ENCODE measurements around the gene EXT2.

The EXT2 gene

DNA sequence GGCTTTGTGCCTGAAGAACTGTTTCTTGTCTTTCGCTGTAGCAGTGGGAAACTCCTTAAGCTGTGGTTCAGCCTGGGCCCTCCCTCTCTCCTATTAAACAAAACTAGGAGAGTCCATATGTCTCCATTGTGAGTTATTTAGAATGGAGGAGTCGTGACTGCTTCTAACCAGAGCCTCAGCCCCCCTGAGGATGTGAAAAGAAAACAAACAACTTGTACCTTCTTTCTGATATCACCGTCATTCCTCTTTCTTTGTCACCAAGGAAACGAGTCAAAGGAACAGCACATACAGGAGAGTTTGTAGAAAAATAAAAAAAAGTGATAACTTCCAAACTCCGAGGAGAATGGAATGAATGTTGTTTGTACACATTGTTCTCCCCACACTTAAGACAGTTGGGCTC lies 11.6 kb upstream of the EXT2 start:
- no peak overlapping the region for H3K27ac ChIP-seq
- DNase-seq (ENCODE audit: low read depth, low spot score): no peak

DNA sequence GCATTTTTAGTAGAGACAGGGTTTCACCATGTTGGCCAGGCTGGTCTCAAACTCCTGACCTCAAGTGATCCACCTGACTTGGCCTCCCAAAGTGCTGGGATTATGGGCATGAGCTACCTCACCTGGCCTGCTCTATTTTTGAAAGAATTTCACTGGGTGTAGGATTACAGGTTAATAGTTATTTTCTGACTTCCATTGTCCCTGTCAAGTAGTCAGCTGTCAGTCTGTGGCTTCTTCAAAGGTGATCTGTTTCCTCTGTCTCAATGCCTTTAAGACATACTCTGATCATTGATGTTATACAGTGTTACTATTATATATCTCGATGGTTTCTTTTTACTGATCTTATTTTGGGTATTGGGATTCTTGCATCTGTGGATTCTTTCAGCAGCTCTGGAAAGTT lies 10.1 kb upstream of the EXT2 start:
- no peak overlapping the region for H3K27ac ChIP-seq
- DNase-seq (ENCODE audit: low read depth, low spot score): no peak

DNA sequence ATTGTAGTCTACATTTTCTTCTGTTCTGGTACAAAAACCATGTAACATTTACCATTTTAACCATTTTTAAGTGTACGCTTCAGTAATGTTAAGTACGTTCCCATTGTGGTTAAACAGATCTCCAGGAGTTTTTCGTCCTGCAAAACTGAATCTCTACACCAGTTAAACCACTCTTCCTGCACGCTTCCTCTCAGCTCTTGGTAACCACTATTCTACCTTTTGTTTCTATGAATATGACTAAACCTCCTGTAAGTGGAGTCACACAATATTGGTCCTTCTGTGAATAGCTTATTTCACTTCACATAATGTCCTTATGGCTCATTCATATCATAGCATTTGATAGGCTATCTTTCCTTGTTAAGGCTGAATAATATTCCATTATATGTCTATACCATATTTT lies 7.1 kb upstream of the EXT2 start:
- no peak for DNase-seq (ENCODE audit: low read depth, low spot score)
- no peak overlapping the region for H3K27ac ChIP-seq

DNA sequence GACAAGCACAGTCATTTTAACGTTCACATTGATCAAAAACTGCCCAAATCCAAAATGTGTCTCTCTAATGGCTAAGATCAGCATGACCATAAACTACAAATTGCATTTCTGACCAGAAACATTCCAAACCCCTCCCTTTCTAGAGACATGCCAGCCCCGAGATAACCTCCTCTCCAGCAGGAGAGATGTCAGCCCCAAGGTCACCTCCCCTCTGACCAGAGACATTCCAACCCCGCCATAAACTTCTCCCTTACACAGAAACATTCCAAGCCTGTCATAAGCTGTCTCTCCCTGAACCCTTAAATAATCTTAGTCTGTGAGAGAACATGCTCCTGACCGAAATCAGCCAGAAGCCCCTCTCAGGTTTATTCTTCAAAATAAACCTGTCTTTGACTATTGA lies 6.6 kb upstream of the EXT2 start:
- no peak overlapping the region for H3K27ac ChIP-seq
- no peak for DNase-seq (ENCODE audit: low read depth, low spot score)

DNA sequence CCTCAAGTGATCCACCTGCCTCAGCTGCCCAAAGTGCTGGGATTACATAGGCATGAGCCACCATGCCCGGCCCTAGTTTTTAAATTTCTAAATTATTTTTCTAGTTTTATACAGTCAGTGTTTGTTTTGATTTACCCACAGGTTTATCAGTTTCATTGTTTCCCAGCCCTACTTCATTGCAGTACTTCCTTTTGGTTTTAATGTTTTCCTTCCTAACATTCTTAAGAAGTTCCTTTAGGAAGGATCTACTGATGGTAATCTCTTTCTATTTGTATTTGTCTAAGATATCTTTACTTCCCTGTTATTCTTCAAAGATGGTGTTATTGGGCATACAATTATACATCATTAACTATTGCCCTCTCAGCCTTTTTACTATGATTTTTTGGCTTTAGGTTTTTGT lies 4.9 kb upstream of the EXT2 start:
- H3K27ac ChIP-seq: no peak overlapping the region
- DNase-seq (ENCODE audit: low read depth, low spot score): no peak

DNA sequence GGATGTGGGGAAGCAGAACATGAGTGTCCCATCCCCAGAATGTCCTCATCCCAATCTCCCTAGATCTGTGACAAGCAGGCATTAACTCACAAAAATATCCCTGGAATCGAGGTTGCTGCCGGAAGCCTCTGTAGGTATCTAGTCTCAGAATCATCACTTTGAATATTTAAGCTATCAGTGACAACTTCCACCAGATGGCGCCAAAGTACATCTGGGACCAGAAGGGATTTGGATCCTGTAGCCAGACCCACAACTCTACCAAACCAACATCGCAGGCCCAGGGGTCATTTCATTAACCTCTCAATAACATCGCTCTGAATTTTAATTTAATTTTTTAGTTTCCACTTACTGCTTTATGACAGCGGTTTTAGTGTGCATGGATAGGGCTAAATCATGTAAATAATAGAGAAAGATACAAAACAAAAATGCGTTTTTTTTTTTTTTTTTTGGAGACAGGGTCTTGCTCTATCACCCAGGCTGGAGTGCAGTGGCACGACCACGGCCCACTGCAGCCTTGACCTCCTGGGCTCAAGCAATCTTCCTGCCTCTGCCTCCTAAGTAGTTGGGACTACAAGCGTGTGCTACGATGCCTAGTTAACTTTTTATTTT lies 1.1 kb upstream of the EXT2 start:
- DNase-seq (ENCODE audit: low read depth, low spot score): peak; percentile 18
- H3K27ac ChIP-seq: no peak overlapping the region

DNA sequence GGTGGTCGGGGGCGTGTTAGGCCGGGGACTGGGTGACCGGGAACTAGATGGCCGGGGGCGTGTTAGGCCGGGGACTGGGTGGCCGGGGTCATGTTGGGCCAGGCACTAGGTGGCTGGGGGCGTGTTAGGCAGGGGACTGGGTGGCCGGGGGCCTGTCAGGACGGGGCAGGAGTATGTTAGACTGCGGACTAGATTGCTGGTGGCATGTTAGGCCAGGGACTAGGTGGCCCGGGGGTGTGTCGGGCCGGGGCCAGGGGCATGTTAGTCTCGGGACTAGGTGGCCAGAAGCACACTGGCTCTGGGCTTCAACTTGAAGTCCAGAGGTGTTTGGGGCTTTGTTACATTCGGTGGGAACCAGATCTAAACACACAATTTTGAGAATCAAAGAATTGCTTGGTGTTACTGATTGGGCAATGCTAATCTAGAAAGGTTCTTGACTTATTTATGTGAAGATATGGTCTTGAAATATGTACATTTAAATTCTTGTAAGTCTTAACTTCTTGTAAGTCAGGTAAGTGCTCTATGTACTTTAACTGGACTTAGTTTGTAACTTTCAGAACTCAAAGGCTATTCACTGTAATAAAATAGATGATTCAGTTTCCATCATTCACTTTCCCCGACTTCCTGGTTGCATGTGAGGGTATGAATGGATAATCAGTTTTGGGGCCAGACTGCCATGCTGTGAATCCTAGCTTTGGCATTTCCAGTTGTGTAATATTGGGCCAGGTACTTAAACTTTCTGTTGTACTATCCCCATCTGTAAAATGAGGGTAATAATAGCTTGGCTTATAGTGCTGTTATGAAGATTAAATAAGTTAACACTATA lies 1.1 kb downstream of the EXT2 start:
- peak; percentile 76 for DNase-seq (ENCODE audit: low read depth, low spot score)
- H3K27ac ChIP-seq: peak overlapping the region; percentile 86

DNA sequence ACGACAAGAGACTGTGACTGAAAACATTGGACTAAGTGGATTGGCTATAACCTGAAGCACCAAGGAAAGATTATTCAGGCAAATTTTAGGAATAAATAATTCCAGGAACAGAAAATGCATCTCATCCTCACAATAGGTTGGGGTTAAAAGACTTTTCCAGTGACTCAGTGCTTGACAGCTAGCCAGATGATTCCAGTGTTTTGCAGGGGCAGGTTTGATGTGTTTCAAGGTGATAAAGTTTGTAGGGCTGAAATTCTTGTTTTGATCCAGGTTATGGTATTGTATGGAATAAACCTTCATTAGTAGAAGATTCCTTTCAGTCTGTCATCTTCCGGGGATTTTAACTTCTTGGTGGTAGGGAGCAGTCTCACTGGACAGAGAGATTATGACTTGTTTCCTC lies 2.3 kb downstream of the EXT2 start:
- DNase-seq (ENCODE audit: low read depth, low spot score): no peak

DNA sequence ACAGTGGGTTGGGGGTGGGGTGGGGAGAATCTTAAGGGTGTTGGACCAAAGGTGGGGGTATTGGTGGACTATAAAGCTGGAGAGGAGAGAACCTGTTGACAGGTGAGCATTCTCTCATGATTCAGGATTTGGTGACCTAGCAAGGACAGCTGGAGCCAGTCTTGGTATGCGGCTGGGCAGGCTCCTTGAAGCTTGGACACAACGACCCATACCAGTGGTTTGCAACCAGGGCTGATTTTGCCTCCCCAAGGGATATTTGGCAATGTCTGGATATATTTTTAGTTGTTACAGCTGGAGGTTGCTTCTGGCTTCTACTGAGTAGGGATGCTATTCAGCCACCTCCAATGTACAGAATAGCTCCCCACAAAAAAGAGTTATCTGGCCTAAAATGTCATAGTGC lies 5.6 kb downstream of the EXT2 start:
- no peak overlapping the region for H3K27ac ChIP-seq
- DNase-seq (ENCODE audit: low read depth, low spot score): no peak

More for the DNA sequence above, 2.3 kb downstream of the EXT2 start:
- peak overlapping the region; percentile 86 for H3K27ac ChIP-seq

DNA sequence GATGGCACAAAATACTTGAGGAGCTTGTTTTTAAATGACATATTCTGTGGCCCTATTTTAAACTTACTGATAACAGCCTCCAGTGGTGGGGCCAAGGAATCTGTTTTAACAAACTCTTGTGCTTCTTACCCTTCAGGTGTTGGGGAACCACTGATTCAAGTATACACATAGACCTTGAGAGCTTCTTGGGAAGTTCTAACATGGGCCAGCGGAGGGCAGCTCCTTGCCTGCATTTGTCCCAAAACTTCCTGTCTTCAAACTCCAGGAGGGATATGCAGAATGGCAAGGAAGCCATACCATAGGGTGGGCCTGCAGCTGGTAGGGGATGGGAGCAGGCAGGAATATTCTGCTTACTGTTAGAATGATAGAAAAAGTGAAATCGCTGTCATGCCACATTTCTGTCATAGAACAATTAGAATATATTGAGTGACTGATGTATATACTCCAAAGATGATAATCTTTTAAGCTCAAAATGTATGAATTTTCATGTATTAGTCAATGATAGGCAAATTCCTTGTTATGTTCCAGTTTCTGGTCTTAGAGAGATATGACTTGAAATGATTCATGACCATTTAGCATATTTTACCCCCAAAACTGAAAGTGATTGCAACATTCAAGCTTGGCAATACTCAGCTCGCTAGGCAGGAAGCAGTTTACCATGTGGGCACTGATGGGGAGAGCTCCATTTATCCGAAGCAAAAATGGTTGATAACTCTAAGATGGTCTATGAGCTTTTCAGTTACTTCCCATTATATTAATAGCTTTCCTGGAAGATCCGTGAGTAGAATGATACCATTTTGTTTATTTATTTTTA lies 9.2 kb downstream of the EXT2 start:
- no peak for DNase-seq (ENCODE audit: low read depth, low spot score)
- H3K27ac ChIP-seq: no peak overlapping the region

DNA sequence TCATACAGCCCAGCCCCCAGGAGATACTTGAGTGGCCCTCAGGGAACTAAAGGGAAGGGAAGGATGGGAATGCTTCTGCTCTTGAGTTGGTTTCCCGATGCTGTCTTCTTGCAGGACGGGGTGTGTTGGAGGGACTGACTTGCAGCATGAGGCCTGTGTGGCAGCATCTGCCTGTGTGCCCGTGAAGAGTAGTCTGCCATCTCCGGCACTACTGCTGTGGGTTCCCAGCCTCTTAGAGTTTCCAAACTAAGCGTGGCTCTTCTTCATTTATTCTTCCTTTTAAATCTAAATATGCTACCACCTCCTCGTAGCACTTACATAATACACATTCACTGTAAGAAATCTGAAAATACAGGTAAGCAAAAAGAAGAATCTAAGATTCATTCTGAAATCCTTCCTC lies 12.8 kb downstream of the EXT2 start:
- H3K27ac ChIP-seq: no peak overlapping the region

DNA sequence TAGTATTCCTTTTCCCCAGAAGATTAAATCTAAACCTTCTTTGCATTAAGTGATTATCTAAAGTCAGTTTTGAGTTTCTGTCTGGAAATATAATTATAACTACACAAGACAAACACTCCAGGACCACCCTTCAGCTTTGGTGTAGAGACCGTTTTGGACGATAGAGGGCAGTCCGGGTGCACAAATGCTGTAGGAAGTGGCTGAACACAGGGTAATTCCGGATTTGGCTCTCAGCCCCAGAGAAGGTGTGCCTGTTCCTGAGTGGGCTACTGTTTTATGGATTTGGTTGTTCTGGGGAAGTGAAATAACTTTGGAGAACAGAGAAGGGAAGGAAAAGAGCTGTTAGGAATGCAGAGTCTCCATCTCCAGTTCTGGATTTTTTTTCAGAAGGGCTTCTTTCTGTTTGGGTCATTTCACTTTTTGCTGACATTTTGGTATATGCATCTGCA lies 14.8 kb downstream of the EXT2 start:
- H3K27ac ChIP-seq: no peak overlapping the region
- DNase-seq (ENCODE audit: low read depth, low spot score): no peak

More for the DNA sequence above, 12.8 kb downstream of the EXT2 start:
- no peak for DNase-seq (ENCODE audit: low read depth, low spot score)

DNA sequence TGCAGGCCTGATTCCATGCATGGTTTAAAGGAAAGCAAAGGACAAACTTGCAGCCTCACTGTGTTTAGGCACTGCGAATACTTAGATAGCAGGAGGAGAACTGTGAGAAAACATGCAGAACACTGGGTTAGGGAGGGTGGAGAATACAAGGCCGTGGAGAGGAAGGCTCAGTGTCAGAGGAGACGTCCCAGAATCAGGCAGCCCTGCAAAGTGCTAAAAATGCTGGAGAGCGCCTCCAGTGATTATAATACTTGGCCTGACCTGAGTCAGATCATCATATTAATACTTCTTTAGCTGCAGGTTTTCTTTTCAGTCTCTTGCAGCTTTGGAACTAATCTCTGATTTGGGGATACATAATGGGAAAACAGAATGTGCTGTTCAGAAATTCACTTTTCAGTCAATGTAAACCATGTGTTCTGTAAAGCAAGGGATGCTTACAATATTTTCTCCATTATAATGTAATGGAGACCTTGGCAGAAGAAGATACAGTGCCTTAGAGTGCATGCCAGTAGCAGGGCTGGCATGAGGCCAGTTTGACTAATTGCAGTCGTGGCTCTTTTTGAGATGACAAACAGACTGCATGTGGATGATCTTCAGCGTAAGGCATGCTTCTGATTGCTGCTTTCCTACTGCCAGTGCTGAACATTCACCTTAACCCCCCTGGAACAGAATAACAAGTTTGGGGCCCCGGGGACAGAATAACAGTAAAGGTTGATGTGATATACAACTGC lies 16.8 kb downstream of the EXT2 start:
- peak; percentile 44 for DNase-seq (ENCODE audit: low read depth, low spot score)
- no peak overlapping the region for H3K27ac ChIP-seq

DNA sequence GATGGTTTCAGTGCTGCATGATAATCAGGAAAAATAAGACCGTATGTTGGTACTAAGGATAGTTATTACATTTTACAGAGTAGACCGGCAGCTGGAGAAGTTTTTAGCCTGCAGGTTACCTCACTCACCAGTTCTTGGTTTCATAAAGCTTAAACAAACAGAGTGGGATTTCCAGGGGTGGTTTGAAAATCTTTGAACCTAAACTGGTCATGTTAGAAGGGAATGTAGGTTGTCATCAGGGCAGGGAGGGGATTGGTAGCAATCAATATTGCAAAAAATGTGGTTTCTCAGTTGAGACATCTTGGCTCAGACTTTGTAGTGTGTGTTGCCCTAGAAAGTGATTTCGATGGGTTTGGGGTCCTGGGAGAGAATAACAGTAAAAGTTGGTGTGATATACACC lies 17.5 kb downstream of the EXT2 start:
- no peak for DNase-seq (ENCODE audit: low read depth, low spot score)
- no peak overlapping the region for H3K27ac ChIP-seq

DNA sequence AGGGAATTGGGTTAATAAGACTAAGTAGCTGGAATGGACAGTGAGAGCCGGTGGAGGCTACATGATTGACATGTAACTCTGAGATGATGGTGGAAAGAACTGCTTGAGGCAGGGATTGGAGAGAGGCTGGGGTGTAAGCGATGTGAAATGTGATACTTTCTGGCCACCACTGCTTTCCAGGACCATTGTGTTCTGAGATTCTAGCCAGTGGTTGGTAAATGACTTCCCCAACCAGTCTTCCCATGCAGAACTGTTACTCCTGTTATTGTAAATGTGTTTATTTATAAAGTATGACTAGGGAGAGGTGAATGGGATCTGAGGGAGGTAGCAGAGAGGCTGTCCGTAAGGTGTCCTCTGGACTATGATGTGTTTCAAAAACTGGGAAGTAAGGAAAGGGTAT lies 18.1 kb downstream of the EXT2 start:
- no peak overlapping the region for H3K27ac ChIP-seq
- no peak for DNase-seq (ENCODE audit: low read depth, low spot score)

DNA sequence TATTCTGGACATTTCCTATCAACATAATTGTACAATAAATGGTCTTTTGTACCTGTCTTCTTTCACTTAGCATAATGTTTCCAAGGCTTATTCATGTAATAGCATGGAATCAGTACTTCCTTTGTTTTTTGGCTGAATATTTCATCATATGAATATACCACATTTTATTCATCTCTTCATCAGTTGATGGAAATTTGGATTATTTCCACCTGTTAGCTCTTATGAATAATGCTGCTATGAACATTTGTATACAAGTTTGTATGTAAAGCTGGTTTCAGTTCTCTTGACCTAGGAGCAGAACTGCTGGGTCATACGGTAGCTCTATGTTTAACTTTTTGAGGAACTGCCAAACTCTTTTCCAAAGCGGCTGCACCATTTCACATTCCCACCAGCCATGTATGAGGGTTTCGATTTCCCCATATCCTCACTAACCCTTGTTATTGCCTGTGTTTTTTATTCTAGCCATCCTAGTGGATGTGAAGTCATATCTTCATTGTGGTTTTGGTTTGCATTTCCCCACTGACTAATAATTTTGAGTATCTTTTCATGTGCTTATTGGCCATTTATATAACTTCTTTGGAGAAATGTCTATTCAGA lies 20.9 kb downstream of the EXT2 start:
- H3K27ac ChIP-seq: no peak overlapping the region
- DNase-seq (ENCODE audit: low read depth, low spot score): no peak

DNA sequence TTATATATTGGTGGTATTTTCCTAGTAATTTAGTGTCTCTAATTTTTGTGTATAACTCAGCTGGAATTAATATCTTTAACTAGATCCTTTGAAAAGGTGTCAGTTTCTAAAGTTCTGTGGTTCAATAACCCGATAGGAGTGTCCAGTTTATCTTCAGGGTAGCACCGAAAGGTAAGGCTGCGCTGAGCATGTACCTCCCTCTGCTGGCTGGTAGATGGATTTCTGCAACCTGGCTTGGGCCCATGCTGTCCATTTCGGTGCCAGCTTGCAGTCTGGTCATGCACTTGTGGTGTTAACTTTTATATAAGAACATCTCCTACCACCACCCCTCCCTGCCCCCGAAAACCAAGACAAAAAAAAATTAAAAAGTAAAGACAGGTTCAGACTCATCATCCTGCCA lies 24.7 kb downstream of the EXT2 start:
- no peak overlapping the region for H3K27ac ChIP-seq
- DNase-seq (ENCODE audit: low read depth, low spot score): no peak

DNA sequence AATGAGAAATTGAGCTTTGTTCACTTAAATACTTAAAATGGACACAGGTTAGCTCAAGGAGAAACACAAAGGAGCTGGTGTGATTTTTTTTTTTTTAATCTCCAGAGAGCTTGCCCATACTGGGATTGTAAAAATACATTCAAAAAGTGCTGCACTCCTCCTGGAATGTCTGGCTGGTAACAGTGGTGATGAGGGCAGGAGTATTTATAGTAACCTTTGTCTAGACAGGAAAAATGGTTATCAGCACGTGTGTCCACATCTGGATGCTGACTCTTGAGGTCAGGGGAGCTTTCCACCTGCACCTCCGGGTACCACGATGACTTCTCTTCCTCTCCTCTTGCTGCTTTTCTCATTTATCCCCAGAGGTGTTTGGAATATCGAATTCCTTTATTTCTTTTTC lies 30.1 kb downstream of the EXT2 start:
- DNase-seq (ENCODE audit: low read depth, low spot score): no peak
- H3K27ac ChIP-seq: no peak overlapping the region

DNA sequence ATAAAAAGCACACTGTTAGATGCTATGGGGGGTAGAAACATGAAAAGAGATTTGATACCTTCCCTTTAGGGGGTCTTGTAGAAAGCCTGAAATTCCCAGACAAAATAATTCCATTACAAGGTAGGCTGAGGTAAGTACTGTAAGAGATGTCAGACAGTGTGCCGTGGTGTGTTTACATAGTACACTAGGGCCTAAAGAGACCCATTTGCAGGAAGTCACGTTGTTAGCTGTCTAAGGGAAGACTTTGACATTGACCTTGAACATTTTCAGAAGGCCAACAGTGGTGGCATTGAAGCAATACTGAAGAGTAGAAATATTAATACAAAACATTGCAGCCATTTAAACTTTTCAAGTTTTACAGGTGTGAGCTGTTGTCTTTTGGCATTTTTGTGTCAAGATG lies 30.8 kb downstream of the EXT2 start:
- DNase-seq (ENCODE audit: low read depth, low spot score): no peak
- no peak overlapping the region for H3K27ac ChIP-seq

DNA sequence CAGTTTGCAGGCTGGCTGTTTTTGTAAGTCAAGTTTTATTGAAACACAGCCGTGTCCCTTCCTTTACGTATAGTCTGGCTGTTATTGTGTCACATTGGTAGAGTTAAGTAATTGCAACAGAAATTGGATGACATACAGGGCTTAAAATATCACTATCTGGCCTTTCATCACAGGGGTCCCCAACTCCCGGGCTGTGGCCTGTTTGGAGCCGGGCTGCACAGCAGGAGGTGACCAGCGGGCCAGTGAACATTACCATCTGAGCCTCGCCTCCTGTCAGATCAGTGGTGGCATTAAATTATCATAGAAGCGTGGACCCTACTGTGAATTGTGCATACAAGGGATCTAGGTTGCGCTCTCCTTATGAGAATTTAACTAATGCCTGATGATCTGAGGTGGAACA lies 31.7 kb downstream of the EXT2 start:
- H3K27ac ChIP-seq: no peak overlapping the region
- DNase-seq (ENCODE audit: low read depth, low spot score): no peak
